Caco-2 (cell line): Measurements from ENCODE around the gene HIVEP2. TPM values are rescaled to one million over a fixed set of nuclear protein-coding genes. Genes with fewer than 3 reads are reported as not detected.

Experiments
- BruUV-seq: library from RNA; stranded (reverse); fragments of 400-500 nt; replicated peaks from 2 replicates; lab custom pipeline; 2021; lab: Mats Ljungman, UMichigan
- CTCF ChIA-PET: fragments of 300-600 bp; sonication (Branson Sonifier 250); formaldehyde crosslinking; loops from one replicate; lab custom pipeline; 2022; ENCODE audit warnings: antibody characterized with exemption; lab: Charles Lee
- POLR2A ChIA-PET: fragments of 300-600 bp; sonication (Branson Sonifier 250); formaldehyde crosslinking; loops from one replicate; lab custom pipeline; 2022; ENCODE audit warnings: antibody characterized with exemption; lab: Charles Lee
- DNase-seq, 2 experiments: peaks; one replicate each; pipeline versions ENCODE4 v3.0.0 to v3.0.0-alpha.2; 2020 to 2022
- H3K27me3 ChIP-seq: replicated peaks from 2 replicates; pipeline ENCODE4 v1.6.0; 2011; ENCODE audit warnings: low read length; ENCODE audit not compliant: control insufficient read depth, insufficient read depth
- H3K36me3 ChIP-seq: 2 replicates; pipeline ENCODE4 v1.5.1; 2011; ENCODE audit warnings: low read length; ENCODE audit not compliant: control insufficient read depth, insufficient read depth
- H3K4me1 ChIP-seq: fragments of 250-450 bp; sonication (Bioruptor Pico); 2 replicates; pipeline ENCODE4 v1.5.1; 2020; ENCODE audit warnings: mild to moderate bottlenecking
- H3K4me3 ChIP-seq: 2 replicates; pipeline ENCODE4 v1.5.1; 2011; ENCODE audit warnings: low read depth, mild to moderate bottlenecking, control low read depth, low read length
- H3K9me3 ChIP-seq: fragments of 250-450 bp; sonication (Bioruptor Pico); 2 replicates; pipeline ENCODE4 v1.5.1; 2020; ENCODE audit warnings: mild to moderate bottlenecking, moderate library complexity
- H3K27ac Mint-ChIP-seq: one replicate; pipeline ENCODE4 v1.8.0; 2022; ENCODE audit warnings: mixed read lengths; ENCODE audit not compliant: unreplicated experiment
- H3K27me3 Mint-ChIP-seq: one replicate; pipeline ENCODE4 v1.8.0; 2022; ENCODE audit warnings: mixed read lengths; ENCODE audit not compliant: insufficient read depth, unreplicated experiment
- H3K36me3 Mint-ChIP-seq: one replicate; pipeline ENCODE4 v1.8.0; 2022; ENCODE audit warnings: mild to moderate bottlenecking, mixed read lengths; ENCODE audit not compliant: insufficient read depth, unreplicated experiment
- H3K4me1 Mint-ChIP-seq: one replicate; pipeline ENCODE4 v1.8.0; 2022; ENCODE audit warnings: low read depth, mixed read lengths; ENCODE audit not compliant: unreplicated experiment
- H3K4me3 Mint-ChIP-seq: one replicate; pipeline ENCODE4 v1.8.0; 2022; ENCODE audit warnings: mild to moderate bottlenecking, moderate library complexity, mixed read lengths; ENCODE audit not compliant: unreplicated experiment
- H3K9me3 Mint-ChIP-seq: one replicate; pipeline ENCODE4 v1.8.0; 2022; ENCODE audit warnings: mixed read lengths; ENCODE audit not compliant: unreplicated experiment
- intact Hi-C: fragments of 100-400 bp; cut with micrococcal nuclease; formaldehyde crosslinking; loops from one replicate; pipeline ENCODE4 v1.10.0; 2022; ENCODE audit not compliant: unreplicated experiment
- total RNA-seq: library from RNA; stranded (reverse); gene quantifications from 2 replicates; pipeline ENCODE4 v1.2.3, GENCODE V29; 2022
- TF ChIP-seq, protein P1 (sequence below), 2 experiments: fragments of 200-600 bp in 1 of 2; IDR thresholded peaks; 1 replicate in 1 of 2; 2 replicates in 1 of 2; pipeline versions ENCODE4 v1.5.1 to v1.8.0; 2011 to 2022; ENCODE audit warnings: antibody characterized with exemption in 1 of 2, control low read depth in 1 of 2, inconsistent platforms in 1 of 2, low read depth in 1 of 2, low read length in 1 of 2, mild to moderate bottlenecking in 1 of 2, moderate library complexity in 1 of 2; ENCODE audit not compliant: insufficient read depth in 1 of 2, severe bottlenecking in 1 of 2, unreplicated experiment in 1 of 2

Gene HIVEP2
- total RNA-seq, 1 experiment from 2014 or later: 1.0 TPM

DNA sequence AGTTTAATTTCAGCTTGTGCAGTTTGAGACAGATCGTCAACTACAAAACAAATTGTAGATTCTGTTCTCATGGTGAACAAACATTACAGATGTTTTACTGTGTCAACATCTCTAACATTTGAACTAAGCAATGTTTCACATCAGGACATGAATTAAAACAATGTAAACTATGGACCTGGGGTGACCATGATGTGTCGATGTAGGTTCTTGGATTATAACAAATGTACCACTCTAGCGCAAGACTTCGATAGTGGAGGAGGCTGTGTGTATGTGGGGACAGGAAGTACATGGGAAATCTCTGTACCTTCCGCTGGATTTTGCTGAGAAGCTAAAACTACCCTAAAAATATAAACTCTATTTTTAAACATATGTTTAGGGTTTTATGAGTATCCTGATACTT, 17.1 kb downstream of the HIVEP2 start:
- no peak overlapping the region for H3K4me3 ChIP-seq
- TF ChIP-seq, protein P1, sequence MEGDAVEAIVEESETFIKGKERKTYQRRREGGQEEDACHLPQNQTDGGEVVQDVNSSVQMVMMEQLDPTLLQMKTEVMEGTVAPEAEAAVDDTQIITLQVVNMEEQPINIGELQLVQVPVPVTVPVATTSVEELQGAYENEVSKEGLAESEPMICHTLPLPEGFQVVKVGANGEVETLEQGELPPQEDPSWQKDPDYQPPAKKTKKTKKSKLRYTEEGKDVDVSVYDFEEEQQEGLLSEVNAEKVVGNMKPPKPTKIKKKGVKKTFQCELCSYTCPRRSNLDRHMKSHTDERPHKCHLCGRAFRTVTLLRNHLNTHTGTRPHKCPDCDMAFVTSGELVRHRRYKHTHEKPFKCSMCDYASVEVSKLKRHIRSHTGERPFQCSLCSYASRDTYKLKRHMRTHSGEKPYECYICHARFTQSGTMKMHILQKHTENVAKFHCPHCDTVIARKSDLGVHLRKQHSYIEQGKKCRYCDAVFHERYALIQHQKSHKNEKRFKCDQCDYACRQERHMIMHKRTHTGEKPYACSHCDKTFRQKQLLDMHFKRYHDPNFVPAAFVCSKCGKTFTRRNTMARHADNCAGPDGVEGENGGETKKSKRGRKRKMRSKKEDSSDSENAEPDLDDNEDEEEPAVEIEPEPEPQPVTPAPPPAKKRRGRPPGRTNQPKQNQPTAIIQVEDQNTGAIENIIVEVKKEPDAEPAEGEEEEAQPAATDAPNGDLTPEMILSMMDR (IDR thresholded peaks at IDR 0.05; ENCODE audit: insufficient read depth in 1 of 2, low read depth in 1 of 2, low read length in 1 of 2, severe bottlenecking in 1 of 2, unreplicated experiment in 1 of 2): no peak
- no TSS peak for BruUV-seq
- H3K4me1 ChIP-seq: peaks cover 7% of the 10 kb centered on the region; the same call in 1 of the 2 replicates
- Mint-ChIP-seq H3K9me3 (no peaks in the 10 kb centered on the region), H3K4me1 (no peaks in the 10 kb centered on the region), H3K36me3 (no peaks in the 10 kb centered on the region), H3K27ac (no peak overlapping the region), H3K4me3 (no peak overlapping the region), H3K27me3 (no peaks in the 10 kb centered on the region)
- H3K27me3 ChIP-seq: no peaks in the 10 kb centered on the region
- ChIA-PET CTCF (no interaction called here), POLR2A (interaction anchor here (0.6 kb wide), 1 partner anchor 592 kb away, joined by 3 read pairs; no protein-coding TSS in a partner anchor)
- DNase-seq: no peak
- intact Hi-C loops: loop anchor here (2.0 kb wide), 1 partner anchor 15 kb away; no protein-coding TSS in a partner anchor
- no peaks in the 10 kb centered on the region for H3K9me3 ChIP-seq
- H3K36me3 ChIP-seq: no peaks in the 10 kb centered on the region

DNA sequence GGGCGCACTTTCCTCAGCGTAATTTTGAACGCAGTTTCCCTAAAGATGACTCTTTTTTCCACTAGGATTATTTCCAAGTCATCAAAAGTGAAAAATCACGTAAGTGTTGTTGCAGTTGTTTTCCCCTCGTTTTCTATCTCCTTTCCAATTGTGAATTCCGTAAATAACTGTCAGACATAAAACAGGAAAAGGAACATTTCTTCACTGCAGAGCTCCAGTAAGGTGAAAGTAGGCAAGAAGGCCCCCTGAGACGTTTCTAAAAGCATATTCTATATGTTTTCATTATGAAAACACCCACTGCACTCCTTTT, 17.8 kb downstream of the HIVEP2 start:
- CTCF ChIA-PET: no interaction called here
- BruUV-seq: no TSS peak
- POLR2A ChIA-PET: interaction anchor here (0.6 kb wide), 2 partner anchors 484 to 592 kb away, joined by 3 to 8 read pairs; no protein-coding TSS in a partner anchor

DNA sequence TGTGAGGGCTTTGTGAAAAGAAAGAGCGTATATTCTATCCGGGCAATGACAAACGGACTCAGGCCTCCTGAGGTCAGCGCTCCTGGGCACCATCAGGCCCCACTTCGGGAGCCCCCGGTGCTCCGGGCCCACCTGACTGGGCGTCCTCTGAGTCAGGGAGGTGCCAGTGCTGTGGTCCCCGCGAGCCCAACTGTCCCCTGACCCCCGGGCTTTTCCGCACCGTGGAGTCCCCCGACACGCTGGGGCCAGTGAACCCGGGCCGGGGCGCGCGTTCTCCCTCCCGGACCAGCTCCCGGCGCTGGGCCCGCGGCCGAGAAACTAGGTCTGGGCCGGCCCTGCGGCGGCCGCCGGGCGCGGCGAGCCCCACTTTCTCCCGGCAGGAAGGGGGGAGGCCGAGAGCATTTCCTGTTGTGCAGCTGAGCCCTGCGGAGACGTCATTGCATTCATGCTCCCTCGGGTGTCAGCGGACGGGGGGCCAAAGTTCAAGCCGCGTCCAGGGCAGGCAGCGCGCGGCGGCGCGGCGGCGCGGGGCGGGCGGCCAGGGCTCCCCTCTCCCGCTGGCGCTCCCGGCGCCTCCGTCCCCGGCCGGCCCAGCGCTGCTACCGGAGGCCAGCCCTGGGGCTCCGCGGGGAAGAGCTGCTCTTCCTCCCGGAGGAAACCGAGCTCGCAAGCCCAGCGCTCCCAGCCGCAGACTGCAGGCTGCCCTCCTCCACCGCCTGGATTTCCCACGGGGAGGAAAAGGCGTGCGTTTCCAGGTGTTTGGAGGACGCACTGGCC, 18.3 kb downstream of the HIVEP2 start:
- intact Hi-C loops: loop anchor here (2.0 kb wide), 1 partner anchor 16 kb away; no protein-coding TSS in a partner anchor
- H3K9me3 Mint-ChIP-seq: no peaks in the 10 kb centered on the region
- H3K27me3 ChIP-seq: no peaks in the 10 kb centered on the region
- no peaks in the 10 kb centered on the region for H3K36me3 Mint-ChIP-seq
- peak overlapping the region; percentile 79 for H3K27ac Mint-ChIP-seq
- TF ChIP-seq, protein P1 (IDR thresholded peaks at IDR 0.05; ENCODE audit: insufficient read depth in 1 of 2, low read depth in 1 of 2, low read length in 1 of 2, severe bottlenecking in 1 of 2, unreplicated experiment in 1 of 2): no peak
- no peaks in the 10 kb centered on the region for H3K36me3 ChIP-seq
- H3K9me3 ChIP-seq: no peaks in the 10 kb centered on the region
- H3K4me3 ChIP-seq: peak overlapping the region; percentile 60
- H3K4me3 Mint-ChIP-seq: peak overlapping the region; percentile 82
- no peaks in the 10 kb centered on the region for H3K27me3 Mint-ChIP-seq
- CTCF ChIA-PET: interaction anchor here (0.6 kb wide), 2 partner anchors 301 to 1969 kb away, joined by 4 read pairs; no protein-coding TSS in a partner anchor
- H3K4me1 ChIP-seq: peaks cover 7% of the 10 kb centered on the region; the same call in 1 of the 2 replicates
- BruUV-seq: TSS peak; percentile 67
- H3K4me1 Mint-ChIP-seq: no peaks in the 10 kb centered on the region
- peak; percentile 81 to 86 for DNase-seq
- POLR2A ChIA-PET: interaction anchor here (0.6 kb wide), 2 partner anchors 138 to 484 kb away, joined by 4 to 8 read pairs; no protein-coding TSS in a partner anchor

More for the DNA sequence above, 17.8 kb downstream of the HIVEP2 start:
- Mint-ChIP-seq H3K4me1 (no peaks in the 10 kb centered on the region), H3K4me3 (peak overlapping the region; percentile 82), H3K9me3 (no peaks in the 10 kb centered on the region), H3K27me3 (no peaks in the 10 kb centered on the region), H3K36me3 (no peaks in the 10 kb centered on the region), H3K27ac (peak overlapping the region; percentile 39)
- Histone ChIP-seq H3K27me3 (no peaks in the 10 kb centered on the region), H3K4me1 (peaks cover 7% of the 10 kb centered on the region; the same call in 1 of the 2 replicates), H3K36me3 (no peaks in the 10 kb centered on the region), H3K4me3 (peak overlapping the region; percentile 60), H3K9me3 (no peaks in the 10 kb centered on the region)
- intact Hi-C loops: loop anchor here (2.0 kb wide), 1 partner anchor 16 kb away; no protein-coding TSS in a partner anchor
- no peak for DNase-seq
- TF ChIP-seq, protein P1 (IDR thresholded peaks at IDR 0.05; ENCODE audit: insufficient read depth in 1 of 2, low read depth in 1 of 2, low read length in 1 of 2, severe bottlenecking in 1 of 2, unreplicated experiment in 1 of 2): no peak
